ENCODE measurements around the gene PHEX. TPM values are rescaled to one million over a fixed set of nuclear protein-coding genes. Genes with fewer than 3 reads are reported as not detected.
A peak's percentile ranks its signal among the peaks of the same experiment; 100 is the strongest.

PHEX gene
- total RNA-seq, 1 donor from 2014 or later = 0.96 TPM

DNA sequence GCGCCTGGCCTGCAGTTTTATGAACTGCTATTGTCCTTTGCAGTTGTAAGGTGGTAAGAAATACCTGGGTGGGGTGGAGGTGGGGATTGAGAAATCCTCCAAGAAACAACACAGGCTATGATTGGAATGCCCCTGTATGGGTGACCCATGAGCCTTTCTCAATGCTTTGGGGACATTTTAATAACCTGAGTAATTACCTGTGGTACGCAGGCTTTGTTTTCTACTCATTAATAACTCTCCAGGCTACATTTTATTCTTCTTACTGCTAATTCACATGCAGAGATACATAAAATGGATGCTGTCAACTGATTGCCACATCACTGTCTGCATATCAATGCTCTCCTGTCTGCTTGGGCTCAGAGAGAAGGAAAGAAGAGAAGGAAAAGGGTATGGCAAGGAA is 41.8 kb downstream of the PHEX start:
- Mint-ChIP-seq H3K27ac (no peak overlapping the region), H3K4me3 (no peak overlapping the region), H3K36me3 (no peaks in the 10 kb centered on the region), H3K9me3 (no peaks in the 10 kb centered on the region), H3K4me1 (peaks cover 17% of the 10 kb centered on the region), H3K27me3 (ENCODE audit: low read depth) (no peaks in the 10 kb centered on the region)
- TF ChIP-seq, protein P1, sequence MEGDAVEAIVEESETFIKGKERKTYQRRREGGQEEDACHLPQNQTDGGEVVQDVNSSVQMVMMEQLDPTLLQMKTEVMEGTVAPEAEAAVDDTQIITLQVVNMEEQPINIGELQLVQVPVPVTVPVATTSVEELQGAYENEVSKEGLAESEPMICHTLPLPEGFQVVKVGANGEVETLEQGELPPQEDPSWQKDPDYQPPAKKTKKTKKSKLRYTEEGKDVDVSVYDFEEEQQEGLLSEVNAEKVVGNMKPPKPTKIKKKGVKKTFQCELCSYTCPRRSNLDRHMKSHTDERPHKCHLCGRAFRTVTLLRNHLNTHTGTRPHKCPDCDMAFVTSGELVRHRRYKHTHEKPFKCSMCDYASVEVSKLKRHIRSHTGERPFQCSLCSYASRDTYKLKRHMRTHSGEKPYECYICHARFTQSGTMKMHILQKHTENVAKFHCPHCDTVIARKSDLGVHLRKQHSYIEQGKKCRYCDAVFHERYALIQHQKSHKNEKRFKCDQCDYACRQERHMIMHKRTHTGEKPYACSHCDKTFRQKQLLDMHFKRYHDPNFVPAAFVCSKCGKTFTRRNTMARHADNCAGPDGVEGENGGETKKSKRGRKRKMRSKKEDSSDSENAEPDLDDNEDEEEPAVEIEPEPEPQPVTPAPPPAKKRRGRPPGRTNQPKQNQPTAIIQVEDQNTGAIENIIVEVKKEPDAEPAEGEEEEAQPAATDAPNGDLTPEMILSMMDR (IDR thresholded peaks at IDR 0.05; ENCODE audit: unreplicated experiment) = no peak
- DNase-seq (ENCODE audit: low spot score in 2 of 2, unreplicated experiment in 2 of 2) = no peak

DNA sequence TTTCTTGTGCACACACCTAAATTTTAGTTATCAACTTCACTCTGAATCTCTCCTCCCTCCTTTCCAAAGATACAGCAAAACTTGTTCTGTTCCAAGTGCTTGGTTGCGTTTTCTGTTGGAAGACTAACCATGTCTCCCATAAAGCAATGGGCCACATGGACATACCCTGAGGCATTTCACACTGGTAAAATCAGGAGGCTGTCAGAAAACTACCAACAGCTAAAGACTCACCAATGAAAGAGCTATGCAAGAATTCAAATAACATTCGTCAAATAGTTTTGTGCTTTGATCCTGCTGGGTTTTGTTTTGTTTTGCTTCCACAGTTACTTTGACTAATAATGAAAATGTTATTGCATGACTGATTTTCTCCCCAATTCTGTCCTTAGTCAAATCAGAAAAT is 46.0 kb downstream of the PHEX start:
- no peaks in the 10 kb centered on the region for H3K27me3 Mint-ChIP-seq (ENCODE audit: low read depth)
- peaks cover 9% of the 10 kb centered on the region for H3K4me1 Mint-ChIP-seq
- H3K9me3 Mint-ChIP-seq = peaks cover 13% of the 10 kb centered on the region
- no peak overlapping the region for H3K4me3 Mint-ChIP-seq
- no peak overlapping the region for H3K27ac Mint-ChIP-seq
- no peak for DNase-seq (ENCODE audit: low spot score in 2 of 2, unreplicated experiment in 2 of 2)
- TF ChIP-seq, protein P1 (IDR thresholded peaks at IDR 0.05; ENCODE audit: unreplicated experiment) = no peak
- no peaks in the 10 kb centered on the region for H3K36me3 Mint-ChIP-seq

DNA sequence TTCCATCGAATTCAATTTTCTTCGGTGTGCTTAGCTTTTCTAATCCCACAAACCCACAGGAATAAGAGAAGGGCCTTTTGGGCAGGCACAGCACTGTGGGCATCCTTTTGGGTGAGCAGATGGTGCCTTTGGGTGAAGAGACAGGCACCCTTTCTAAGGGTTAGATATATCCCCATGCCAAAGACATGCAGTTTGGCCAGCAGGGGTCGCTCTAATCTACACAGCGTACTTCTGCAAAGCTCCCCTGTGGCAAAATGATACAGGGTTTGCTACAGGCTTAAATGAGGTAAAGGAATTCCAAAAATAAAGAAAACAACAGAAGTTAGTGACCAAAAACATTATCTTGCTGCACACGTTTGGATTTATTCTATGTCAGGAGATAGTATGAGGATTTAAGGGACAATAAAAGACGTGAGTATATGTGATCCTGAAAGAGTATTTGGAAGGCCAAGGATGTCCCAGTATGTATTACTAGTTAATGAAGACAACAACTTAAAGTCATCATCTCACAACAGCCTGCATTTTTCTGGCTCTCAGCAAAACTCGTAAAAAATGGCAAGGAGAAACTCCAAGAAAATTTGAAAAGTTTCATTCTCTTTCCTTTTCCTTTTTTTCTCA is 49.5 kb downstream of the PHEX start:
- H3K4me3 Mint-ChIP-seq = no peak overlapping the region
- DNase-seq (ENCODE audit: low spot score in 2 of 2, unreplicated experiment in 2 of 2) = peak; percentile 23 to 54

DNA sequence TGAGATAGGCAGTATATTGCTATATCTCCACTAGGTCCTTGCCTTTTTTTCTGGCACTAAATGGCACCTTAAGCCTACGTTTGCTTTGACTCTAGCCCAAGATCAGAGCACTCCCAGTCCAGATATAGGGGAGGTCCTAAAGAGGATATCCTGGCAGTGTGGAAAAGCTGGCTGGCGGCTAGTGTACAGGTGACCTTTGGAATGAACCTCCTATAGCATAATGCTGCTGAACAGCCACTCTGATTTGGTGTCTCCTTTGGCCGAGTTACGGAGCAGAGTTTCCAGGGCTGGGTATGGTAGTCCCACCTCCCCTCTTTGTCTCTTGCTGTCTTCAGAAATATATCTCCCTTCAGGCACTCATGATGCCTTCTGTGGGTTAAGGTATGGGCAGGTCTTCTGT is 53.9 kb downstream of the PHEX start:
- Mint-ChIP-seq H3K9me3 (peaks cover 26% of the 10 kb centered on the region), H3K4me3 (no peak overlapping the region), H3K36me3 (no peaks in the 10 kb centered on the region), H3K4me1 (peaks cover 8% of the 10 kb centered on the region), H3K27me3 (ENCODE audit: low read depth) (no peaks in the 10 kb centered on the region), H3K27ac (no peak overlapping the region)
- no peak for DNase-seq (ENCODE audit: low spot score in 2 of 2, unreplicated experiment in 2 of 2)
- TF ChIP-seq, protein P1 (IDR thresholded peaks at IDR 0.05; ENCODE audit: unreplicated experiment) = no peak

More for the DNA sequence above, 49.5 kb downstream of the PHEX start:
- H3K27me3 Mint-ChIP-seq (ENCODE audit: low read depth) = no peaks in the 10 kb centered on the region
- TF ChIP-seq, protein P1 (IDR thresholded peaks at IDR 0.05; ENCODE audit: unreplicated experiment) = peak; percentile 47
- H3K27ac Mint-ChIP-seq = no peak overlapping the region
- peaks cover 30% of the 10 kb centered on the region for H3K9me3 Mint-ChIP-seq
- peaks cover 9% of the 10 kb centered on the region for H3K4me1 Mint-ChIP-seq
- no peaks in the 10 kb centered on the region for H3K36me3 Mint-ChIP-seq

DNA sequence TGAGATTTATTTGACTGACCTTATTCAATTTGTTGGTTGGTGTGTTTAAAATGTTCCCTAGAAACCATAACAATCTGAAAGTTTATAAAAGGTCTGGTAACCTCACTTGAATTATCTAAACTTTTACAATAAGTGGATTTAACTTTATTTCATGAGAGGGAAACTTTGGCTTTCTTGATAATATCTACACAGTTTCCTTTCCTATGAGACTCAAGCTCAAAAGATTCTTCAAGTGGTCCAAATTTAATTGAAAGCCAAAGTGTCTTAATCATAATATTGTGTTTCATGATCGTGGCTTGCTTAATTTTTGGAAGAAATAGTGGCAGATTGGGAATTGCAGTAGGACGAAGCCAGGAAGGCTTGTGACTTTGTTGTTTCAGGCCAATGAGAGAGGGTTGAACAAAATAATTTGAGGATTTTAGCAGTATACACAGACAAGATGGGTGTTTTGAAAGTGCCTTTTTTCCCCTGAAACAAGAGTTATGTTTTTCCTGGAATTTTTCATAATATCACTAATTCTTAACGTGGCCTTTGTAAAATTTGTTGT is 55.0 kb downstream of the PHEX start:
- DNase-seq (ENCODE audit: low spot score in 2 of 2, unreplicated experiment in 2 of 2) = no peak
- Mint-ChIP-seq H3K27me3 (ENCODE audit: low read depth) (no peaks in the 10 kb centered on the region), H3K4me3 (no peak overlapping the region), H3K9me3 (peaks cover 31% of the 10 kb centered on the region), H3K36me3 (no peaks in the 10 kb centered on the region), H3K27ac (no peak overlapping the region), H3K4me1 (peaks cover 6% of the 10 kb centered on the region)
- TF ChIP-seq, protein P1 (IDR thresholded peaks at IDR 0.05; ENCODE audit: unreplicated experiment) = no peak
